GM19395 (cell line): Measurements from ENCODE around the gene CHP1.
"Not testable (repeated sequence)": the region's sequence is repeated elsewhere in the genome, so short reads cannot be mapped to it uniquely, and the experiment has no call there.

Source experiments
- ATAC-seq: cut with Tn5 transposase; IDR thresholded peaks from one replicate; pipeline ENCODE4 v1.9.1; 2021; ENCODE audit warnings: mild to moderate bottlenecking, moderate library complexity; ENCODE audit not compliant: unreplicated experiment

CHP1 gene

GRCh38 chr15:41230650-41231421 lies at the start of gene CHP1, which contains the start of gene EXD1:
CHP1 (plus strand) TSS chr15:41231268; CDS start chr15:41231383, 115 bp downstream.
EXD1 (minus strand) TSS chr15:41230757; CDS start chr15:41226575, 4,182 bp downstream.
- ATAC-seq: peak; percentile 94

GRCh38 chr15:41182266-41182665 lies 48.8 kb upstream of the CHP1 start:
- no peak for ATAC-seq

GRCh38 chr15:41183581-41183980 lies 47.5 kb upstream of the CHP1 start:
- no peak for ATAC-seq

- no peak for ATAC-seq
These were observed 36.6 kb upstream of the CHP1 start for GRCh38 chr15:41194444-41194843.

- no peak for ATAC-seq
These were observed 31.6 kb upstream of the CHP1 start for GRCh38 chr15:41199470-41199869.

- no peak for ATAC-seq
These were observed 27.7 kb upstream of the CHP1 start for GRCh38 chr15:41203395-41203794.

- no peak for ATAC-seq
These were observed 25.8 kb upstream of the CHP1 start for GRCh38 chr15:41205315-41205714.

- no peak for ATAC-seq
These were observed 23.2 kb upstream of the CHP1 start for GRCh38 chr15:41207687-41208448.

- ATAC-seq: no peak
These were observed 15.4 kb upstream of the CHP1 start for GRCh38 chr15:41215708-41216107.

- no peak for ATAC-seq
These were observed 12.2 kb upstream of the CHP1 start for GRCh38 chr15:41218851-41219250.

GRCh38 chr15:41219381-41219780 lies 11.7 kb upstream of the CHP1 start:
- no peak for ATAC-seq

- ATAC-seq: no peak
These were observed 771 bp upstream of the CHP1 start for GRCh38 chr15:41230345-41230649.

GRCh38 chr15:41231422-41232226 lies 556 bp downstream of the CHP1 start:
- peak; percentile 43 for ATAC-seq

GRCh38 chr15:41233367-41233771 lies 2.3 kb downstream of the CHP1 start:
- no peak for ATAC-seq

GRCh38 chr15:41235228-41235627 lies 4.2 kb downstream of the CHP1 start:
- not testable (repeated sequence) for ATAC-seq

GRCh38 chr15:41235929-41236328 lies 4.9 kb downstream of the CHP1 start:
- ATAC-seq: no peak

- no peak for ATAC-seq
These were observed 7.0 kb downstream of the CHP1 start for GRCh38 chr15:41238100-41238499.

GRCh38 chr15:41241221-41241964 lies 10.3 kb downstream of the CHP1 start:
- no peak for ATAC-seq

- not testable (repeated sequence) for ATAC-seq
These were observed 19.7 kb downstream of the CHP1 start for GRCh38 chr15:41250745-41251144.

GRCh38 chr15:41251411-41251810 lies 20.3 kb downstream of the CHP1 start:
- no peak for ATAC-seq

- no peak for ATAC-seq
These were observed 23.5 kb downstream of the CHP1 start for GRCh38 chr15:41254560-41254959.
